Measurements from ENCODE around the gene SMYD3. TPM values are rescaled to one million over a fixed set of nuclear protein-coding genes. Genes with fewer than 3 reads are reported as not detected.

SMYD3 gene
- total RNA-seq, 1 donor from 2014 or later, result 29.2 TPM

DNA sequence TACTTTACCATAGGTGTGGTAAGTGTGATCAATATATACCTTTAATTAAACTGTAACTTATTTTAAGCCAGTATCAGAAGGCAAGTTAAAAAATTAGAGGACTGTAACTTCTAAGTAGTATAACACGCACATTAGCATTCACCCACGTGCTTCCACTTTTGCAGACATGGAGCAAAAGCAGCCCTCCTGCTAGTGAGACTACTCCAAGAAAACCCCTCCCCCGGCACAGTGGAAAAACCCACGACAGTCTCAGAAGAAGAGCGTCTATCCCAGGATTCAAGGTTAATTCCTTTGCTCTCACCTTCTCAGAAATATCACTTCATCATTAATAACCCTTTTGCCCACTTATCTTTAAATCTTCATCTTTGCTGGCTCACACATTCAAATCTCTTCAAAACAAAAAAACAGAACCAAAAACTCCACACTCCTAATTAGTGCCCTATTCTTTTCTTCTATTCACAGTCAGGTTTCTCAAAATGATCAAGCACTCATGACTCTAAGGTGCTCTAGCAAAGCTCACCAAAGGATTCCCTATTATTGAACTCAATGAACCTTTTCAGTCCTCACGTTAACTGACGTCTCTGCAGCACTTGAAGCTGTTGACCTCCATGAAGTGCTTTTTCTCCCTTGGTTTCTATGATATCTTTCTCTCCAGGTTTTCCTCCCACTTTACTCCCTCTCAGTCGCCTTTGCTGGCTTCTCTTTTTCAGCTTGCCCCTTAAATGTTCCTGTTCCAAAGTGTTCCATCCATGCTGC lies 213.5 kb downstream of the SMYD3 start:
- H3K4me3 ChIP-seq (ENCODE audit: low read depth, low read length), result no peak overlapping the region
- no peaks in the 10 kb centered on the region for H3K27me3 ChIP-seq (ENCODE audit: control insufficient read depth, insufficient read depth, low read length)
- no peaks in the 10 kb centered on the region for H3K36me3 ChIP-seq (ENCODE audit: control insufficient read depth, insufficient read depth, low read length)
- TF ChIP-seq, protein P1, sequence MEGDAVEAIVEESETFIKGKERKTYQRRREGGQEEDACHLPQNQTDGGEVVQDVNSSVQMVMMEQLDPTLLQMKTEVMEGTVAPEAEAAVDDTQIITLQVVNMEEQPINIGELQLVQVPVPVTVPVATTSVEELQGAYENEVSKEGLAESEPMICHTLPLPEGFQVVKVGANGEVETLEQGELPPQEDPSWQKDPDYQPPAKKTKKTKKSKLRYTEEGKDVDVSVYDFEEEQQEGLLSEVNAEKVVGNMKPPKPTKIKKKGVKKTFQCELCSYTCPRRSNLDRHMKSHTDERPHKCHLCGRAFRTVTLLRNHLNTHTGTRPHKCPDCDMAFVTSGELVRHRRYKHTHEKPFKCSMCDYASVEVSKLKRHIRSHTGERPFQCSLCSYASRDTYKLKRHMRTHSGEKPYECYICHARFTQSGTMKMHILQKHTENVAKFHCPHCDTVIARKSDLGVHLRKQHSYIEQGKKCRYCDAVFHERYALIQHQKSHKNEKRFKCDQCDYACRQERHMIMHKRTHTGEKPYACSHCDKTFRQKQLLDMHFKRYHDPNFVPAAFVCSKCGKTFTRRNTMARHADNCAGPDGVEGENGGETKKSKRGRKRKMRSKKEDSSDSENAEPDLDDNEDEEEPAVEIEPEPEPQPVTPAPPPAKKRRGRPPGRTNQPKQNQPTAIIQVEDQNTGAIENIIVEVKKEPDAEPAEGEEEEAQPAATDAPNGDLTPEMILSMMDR (IDR thresholded peaks at IDR 0.05; ENCODE audit: insufficient read depth, low read length, poor library complexity, severe bottlenecking), result no peak
- DNase-seq (ENCODE audit: low read depth), result no peak

DNA sequence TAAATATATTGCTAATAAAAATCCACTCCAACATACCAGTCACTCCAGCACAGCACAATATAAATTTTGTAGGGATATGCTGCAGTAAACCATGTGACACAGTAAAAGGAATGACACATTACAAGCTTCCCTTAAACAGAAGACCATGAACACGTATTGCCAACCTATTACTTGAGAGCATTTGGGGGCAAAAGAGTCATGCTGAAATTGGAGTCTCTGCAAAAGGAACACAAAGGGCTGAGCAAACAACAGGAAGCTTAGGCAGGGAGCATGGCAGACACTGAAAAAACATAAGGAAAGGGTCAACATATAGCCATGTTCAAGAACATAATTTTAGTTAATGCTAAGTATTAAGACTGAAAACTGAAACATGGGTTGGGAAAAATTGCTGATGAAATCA lies 214.5 kb downstream of the SMYD3 start:
- Histone ChIP-seq H3K27me3 (ENCODE audit: control insufficient read depth, insufficient read depth, low read length) (no peaks in the 10 kb centered on the region), H3K36me3 (ENCODE audit: control insufficient read depth, insufficient read depth, low read length) (no peaks in the 10 kb centered on the region), H3K4me3 (ENCODE audit: low read depth, low read length) (no peak overlapping the region)
- TF ChIP-seq, protein P1 (IDR thresholded peaks at IDR 0.05; ENCODE audit: insufficient read depth, low read length, poor library complexity, severe bottlenecking), result no peak
- no peak for DNase-seq (ENCODE audit: low read depth)

DNA sequence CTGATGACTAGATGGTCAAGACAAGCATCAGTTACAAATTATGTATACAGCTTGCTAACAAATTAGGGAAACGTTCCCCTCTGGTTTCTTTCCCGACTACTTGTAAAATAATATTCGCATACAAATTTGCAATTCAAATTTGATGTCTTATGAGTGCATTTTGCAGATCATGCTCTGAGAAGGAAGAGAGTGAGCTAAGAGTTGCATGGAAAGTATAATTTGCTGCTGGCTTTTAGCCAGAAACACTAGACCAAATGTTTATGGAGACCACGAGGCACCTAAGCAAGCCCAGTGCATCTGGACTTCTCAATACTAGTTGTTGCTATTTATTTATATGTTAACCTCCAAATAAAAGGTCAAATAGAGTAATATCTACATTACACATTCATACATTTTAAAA lies 216.0 kb downstream of the SMYD3 start:
- no peak for DNase-seq (ENCODE audit: low read depth)
- Histone ChIP-seq H3K27me3 (ENCODE audit: control insufficient read depth, insufficient read depth, low read length) (no peaks in the 10 kb centered on the region), H3K36me3 (ENCODE audit: control insufficient read depth, insufficient read depth, low read length) (no peaks in the 10 kb centered on the region), H3K4me3 (ENCODE audit: low read depth, low read length) (no peak overlapping the region)
- TF ChIP-seq, protein P1 (IDR thresholded peaks at IDR 0.05; ENCODE audit: insufficient read depth, low read length, poor library complexity, severe bottlenecking), result no peak

DNA sequence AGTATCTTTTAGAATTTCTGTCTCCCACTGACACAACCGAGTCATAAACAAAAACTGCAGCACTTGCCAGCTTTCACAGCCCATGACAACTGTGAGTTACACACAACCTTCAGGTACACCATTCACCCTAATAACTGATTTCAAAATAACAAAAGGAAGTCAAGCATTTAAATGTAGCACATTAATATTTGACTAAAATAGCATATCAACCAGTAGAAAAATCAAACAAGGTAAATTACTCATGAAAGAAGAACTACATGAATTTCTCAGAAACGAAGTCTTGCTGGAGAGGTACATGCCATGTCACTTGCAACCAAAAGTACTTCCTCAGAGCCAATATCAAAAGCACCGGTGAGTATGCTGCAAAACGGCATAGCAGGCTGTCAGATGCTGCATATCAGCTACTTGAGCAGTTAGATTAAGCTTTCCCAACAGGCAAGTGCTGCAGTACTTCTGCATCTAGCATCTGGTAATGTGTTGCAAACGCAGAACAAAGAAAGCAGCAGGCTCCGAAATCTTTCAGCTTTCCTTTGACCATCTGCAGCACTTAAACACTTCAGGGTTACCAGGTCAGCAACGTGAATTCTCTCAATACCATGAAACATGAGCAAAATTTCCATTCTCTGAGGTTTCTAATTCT lies 223.2 kb downstream of the SMYD3 start:
- H3K27me3 ChIP-seq (ENCODE audit: control insufficient read depth, insufficient read depth, low read length), result no peaks in the 10 kb centered on the region
- H3K36me3 ChIP-seq (ENCODE audit: control insufficient read depth, insufficient read depth, low read length), result no peaks in the 10 kb centered on the region
- no peak for DNase-seq (ENCODE audit: low read depth)
- TF ChIP-seq, protein P1 (IDR thresholded peaks at IDR 0.05; ENCODE audit: insufficient read depth, low read length, poor library complexity, severe bottlenecking), result no peak
- H3K4me3 ChIP-seq (ENCODE audit: low read depth, low read length), result no peak overlapping the region

DNA sequence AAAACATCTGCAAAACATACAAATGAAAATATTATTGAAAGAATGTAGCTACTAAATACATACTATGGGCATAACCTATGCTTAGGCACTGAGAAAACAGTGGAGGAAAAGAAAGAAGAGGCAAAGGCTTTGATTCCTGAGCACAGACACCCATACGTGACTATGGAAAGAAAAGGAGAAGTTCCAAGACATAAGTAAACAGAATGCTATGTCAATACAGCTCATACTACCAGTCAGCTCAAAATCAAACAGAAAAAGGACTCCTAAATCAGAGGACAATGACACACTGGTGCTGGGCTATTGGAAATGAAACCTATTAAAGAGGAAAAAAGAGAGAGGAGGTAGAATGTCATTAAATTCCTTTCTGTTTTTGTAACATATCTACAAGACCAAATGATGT lies 225.4 kb downstream of the SMYD3 start:
- H3K4me3 ChIP-seq (ENCODE audit: low read depth, low read length), result no peak overlapping the region
- no peaks in the 10 kb centered on the region for H3K36me3 ChIP-seq (ENCODE audit: control insufficient read depth, insufficient read depth, low read length)
- no peaks in the 10 kb centered on the region for H3K27me3 ChIP-seq (ENCODE audit: control insufficient read depth, insufficient read depth, low read length)
- DNase-seq (ENCODE audit: low read depth), result no peak
- TF ChIP-seq, protein P1 (IDR thresholded peaks at IDR 0.05; ENCODE audit: insufficient read depth, low read length, poor library complexity, severe bottlenecking), result no peak

All from kidney epithelial cell (primary cell).